ENCODE results near the gene EIF2B5. TPM values are rescaled to one million over a fixed set of nuclear protein-coding genes. Genes with fewer than 3 reads are reported as not detected.
A peak's percentile ranks its signal among the peaks of the same experiment; 100 is the strongest.
"Not testable (repeated sequence)": the region's sequence is repeated elsewhere in the genome, so short reads cannot be mapped to it uniquely, and the experiment has no call there.

The EIF2B5 gene
- total RNA-seq, 2 donors from 2014 or later, result 29.1 to 30.5 TPM

DNA sequence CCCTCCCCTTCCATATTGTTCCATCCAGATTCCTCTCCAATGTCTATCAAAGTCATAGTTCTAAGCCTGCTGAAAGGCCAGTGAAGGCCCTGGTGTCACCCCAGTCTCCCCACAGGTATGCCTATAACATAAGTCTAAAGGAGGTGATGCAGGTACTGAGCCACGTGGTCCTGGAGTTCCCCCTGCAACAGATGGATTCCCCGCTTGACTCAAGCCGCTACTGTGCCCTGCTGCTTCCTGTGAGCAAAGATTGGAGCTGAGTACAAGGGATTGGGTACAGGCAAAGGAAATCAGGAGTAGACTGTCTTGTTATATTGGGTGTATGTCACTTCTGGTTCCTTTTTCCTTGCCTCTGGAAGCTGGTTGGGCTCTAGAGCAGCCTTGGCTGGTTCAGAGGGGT is 8.2 kb downstream of the EIF2B5 start:
- intact Hi-C loops (cut with DNase I), result no loop called here
- no peak for ATAC-seq
- DNase-seq, result no peak

DNA sequence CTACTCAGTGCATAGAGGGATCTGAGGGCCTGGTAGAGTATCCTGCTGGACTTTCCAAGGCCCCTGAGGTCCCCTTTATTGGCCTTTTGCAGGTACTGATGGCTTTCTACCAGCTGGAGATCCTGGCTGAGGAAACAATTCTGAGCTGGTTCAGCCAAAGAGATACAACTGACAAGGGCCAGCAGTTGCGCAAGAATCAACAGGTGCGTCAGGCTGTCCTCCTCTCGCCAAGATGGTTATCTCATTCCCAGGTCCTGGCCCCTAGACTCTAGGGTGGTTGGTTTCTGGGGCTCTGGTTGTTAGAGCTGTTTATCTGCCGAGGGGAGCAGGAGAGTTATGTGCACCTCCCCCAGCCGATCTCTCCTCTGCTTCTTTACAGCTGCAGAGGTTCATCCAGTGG is 9.3 kb downstream of the EIF2B5 start:
- ATAC-seq (no peak), DNase-seq (no peak)
- intact Hi-C loops (cut with DNase I), result no loop called here

DNA sequence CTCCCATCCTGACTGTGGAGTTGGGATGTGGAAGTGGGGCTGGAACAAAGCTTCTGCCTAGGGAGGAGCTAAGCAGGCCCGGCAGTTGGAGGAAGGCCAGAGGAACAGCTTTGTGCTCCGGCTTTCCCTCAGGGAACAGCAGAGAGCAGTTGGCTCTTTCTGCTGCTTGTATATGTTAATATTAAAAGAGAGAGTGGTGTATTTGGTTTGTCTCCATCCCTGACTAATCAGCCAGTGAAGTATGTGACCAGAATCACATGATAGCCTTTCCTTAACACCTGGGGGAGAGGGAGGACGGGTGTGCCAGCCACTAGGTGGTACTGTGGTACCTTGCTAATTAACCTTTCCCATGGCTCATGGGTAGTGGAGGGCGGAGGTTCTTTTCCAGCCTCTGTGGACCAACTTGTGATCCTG is 10.0 kb downstream of the EIF2B5 start:
- intact Hi-C loops (cut with DNase I), result no loop called here
- ATAC-seq, result peak; percentile 66 to 85
- DNase-seq, result no peak

DNA sequence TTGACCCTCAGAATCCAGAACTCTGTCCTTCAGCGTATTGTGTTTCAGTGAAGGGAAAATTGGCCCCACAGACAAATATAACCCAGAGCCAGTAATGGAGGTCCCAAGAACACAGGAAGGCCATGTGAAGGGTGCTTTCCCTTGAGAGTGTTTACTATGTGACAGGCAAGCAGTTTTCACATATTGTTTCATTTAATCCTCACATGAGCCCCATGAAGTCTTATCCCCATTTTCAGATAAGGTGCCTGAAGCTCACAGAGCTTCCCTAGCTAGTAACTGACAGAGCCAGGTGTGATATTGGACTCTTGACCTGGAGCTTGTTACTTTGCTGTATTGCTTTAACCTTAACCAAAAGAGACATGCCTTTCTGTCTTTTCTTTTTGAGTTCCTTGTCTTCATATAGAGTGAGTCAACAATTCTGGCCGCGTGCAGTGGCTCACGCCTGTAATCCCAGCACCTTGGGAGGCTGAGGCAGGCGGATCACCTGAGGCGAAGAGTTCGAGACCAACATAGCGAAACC is 10.7 kb downstream of the EIF2B5 start:
- no peak for ATAC-seq
- no peak for DNase-seq
- intact Hi-C loops (cut with DNase I), result no loop called here

DNA sequence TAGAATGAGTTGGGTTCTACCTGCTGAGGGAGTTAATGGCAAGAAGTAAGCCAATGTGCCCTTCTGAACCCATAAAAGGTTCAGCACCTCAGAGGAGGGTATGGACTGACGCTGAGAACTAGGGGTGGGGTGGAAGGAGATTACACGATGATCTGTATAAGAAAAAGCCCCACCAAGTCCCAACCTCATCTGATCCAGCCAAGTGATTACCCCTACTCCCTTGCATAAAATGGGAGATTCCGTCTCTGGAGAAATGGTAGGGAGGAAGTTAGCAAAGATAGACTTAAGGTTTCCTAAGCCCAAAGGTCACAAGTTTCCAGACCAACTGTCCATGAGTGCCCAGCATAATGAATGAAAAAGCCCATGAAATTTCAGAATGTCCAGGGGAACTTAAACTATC is 12.9 kb downstream of the EIF2B5 start:
- ATAC-seq (no peak), DNase-seq (no peak)
- intact Hi-C loops (cut with DNase I), result no loop called here

DNA sequence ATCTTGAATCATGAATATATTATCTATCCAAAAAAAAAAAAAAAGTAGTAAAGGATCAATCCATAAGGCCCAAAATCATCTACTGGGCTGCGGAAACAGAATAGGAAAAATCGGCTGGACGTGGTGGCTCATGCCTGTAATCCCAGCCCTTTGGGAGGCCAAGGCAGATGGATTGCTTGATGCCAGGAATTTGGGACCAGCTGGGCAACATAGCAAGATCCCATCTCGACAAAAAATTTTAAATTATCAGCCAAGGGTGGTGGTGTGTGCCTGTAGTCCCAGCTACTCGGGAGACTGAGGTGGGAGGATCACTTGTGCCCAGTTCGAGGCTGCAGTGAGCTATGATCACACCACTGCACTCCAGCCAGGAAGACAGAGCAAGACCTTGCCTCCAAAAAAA is 14.0 kb downstream of the EIF2B5 start:
- intact Hi-C loops (cut with DNase I), result no loop called here
- no peak for ATAC-seq
- DNase-seq, result no peak

DNA sequence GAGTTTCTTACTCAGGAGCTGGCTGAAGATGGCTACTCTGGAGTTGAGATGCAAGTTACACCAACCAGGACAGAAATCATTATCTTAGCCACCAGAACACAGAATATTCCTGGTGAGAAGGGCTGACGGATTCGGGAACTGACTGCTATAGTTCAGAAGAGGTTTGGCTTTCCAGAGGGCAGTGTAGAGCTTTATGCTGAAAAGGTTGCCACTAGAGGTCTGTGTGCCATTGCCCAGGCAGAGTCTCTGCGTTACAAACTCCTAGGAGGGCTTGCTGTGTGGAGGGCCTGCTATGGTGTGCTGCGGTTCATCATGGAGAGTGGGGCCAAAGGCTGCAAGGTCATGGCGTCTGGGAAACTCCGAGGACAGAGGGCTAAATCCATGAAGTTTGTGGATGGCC is 14.6 kb downstream of the EIF2B5 start:
- ATAC-seq, DNase-seq: not testable (repeated sequence)
- intact Hi-C loops (cut with DNase I), result loop anchor here in 1 of 2 donors (10.0 kb wide), 1 partner anchor 95 kb away; the partner anchor contains the start of genes ALG3 and EEF1AKMT4

DNA sequence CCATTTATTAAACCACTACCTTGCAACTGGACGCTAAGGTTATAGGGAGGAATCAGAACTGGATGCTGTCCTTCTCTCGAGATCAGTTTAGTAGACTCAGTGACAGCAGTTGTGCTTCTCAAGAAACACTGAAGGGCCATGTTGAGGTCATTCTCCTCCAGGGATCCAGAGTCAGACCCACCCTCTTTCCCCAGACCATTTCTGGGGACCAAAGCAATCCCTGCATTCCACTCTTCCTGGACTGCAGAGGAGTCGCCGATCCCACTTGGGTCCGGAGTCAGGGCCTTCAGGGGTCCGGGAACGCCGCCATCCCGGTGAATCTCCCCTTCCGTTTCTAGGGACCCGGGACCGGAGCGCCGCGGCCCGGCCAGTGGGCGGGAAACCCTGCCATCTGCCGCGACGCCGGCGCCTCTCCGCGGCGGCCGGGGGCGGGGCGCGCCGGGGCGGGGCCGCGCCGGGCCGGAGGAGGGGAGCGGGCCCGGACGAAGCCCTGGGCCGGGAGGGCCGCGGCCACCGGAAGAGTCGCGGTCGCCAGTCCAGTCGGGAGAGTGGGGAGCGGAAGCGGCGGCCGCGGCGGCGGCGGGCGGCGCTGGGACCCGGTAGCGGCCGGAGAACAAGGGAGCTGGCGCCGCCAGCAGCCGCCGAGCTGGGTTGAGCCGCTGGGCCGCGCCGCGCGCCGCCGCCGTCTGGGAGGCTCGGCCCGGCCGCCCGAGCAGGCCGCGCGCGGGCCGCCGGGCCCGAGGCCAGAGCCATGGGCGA is 19.9 kb downstream of the EIF2B5 start, which contains the start of gene DVL3:
TSS of gene DVL3 (plus strand) at position 493 of the 759 bp plus-strand sequence. CDS start at position 752, 259 bp downstream.
- intact Hi-C loops (cut with DNase I), result loop anchor here in 1 of 2 donors (10.0 kb wide), 1 partner anchor 90 kb away; the partner anchor contains the start of genes ALG3 and EEF1AKMT4
- ATAC-seq (peak; percentile 84 to 87), DNase-seq (peak; percentile 73)

DNA sequence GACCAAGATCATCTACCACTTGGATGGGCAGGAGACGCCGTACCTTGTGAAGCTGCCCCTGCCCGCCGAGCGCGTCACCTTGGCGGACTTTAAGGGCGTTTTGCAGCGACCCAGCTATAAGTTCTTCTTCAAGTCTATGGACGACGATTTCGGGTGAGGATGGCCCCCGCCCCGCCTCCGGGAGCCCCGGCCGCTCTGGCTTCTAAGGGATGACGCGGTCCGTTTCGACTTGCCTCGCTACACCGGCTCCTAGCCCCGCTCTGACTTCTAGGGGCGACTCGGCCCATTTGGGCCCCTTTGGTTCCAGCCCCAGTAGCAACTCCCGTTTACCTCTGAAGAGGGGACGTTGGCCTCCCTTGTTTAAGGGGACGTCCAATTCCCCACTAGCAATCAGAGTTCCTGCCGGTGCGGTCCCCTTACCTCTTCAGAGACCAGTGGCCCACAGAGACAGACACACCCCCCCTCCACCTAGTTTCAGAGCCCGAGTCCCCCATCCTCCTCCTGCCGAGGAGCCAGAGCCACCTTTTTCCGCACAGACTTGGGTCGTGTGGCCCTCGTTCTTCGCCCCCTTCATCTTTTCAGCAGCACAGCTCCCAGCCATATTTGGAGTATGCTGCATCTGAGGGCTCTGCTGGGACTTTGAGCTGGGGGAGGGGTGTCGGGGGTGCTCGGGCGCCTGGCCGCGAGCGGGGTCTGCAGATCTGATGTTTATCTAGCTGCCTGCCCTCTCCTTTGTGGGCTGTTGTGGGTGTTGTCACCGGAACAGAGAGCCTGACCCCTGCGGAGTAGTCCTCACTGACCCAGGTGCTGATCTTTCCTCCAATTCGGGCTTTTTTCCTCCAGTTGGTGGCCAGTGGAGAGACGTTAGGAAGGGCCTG is 20.7 kb downstream of the EIF2B5 start:
- peak; percentile 58 for DNase-seq
- intact Hi-C loops (cut with DNase I), result loop anchor here in 1 of 2 donors (10.0 kb wide), 1 partner anchor 89 kb away; the partner anchor contains the start of genes ALG3 and EEF1AKMT4

DNA sequence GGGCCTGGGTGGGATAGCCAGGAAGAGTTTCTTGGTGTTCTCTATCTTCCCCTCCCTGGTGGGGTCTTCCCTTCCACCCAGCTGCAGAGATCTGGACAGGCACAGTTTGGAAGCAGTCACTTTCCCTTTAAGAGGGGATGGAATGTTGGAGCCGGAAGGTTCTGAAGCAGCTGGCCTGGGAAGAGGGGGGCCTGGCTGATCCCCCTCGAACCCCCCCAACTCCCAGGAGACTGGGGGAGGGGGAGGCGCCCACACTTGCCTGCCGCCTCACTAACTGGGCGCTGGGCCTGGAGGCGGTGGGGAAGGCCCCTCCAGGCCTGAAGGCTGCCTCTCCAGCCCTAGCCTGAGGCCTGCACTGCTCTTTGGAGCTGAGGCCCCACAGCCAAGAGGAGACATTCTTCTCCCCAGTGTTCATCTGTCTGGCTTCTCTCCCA is 21.4 kb downstream of the EIF2B5 start:
- DNase-seq (peak; percentile 66), ATAC-seq (peak; percentile 58 to 77)
- intact Hi-C loops (cut with DNase I), result loop anchor here in 1 of 2 donors (10.0 kb wide), 1 partner anchor 88 kb away; the partner anchor contains the start of genes ALG3 and EEF1AKMT4

More for the DNA sequence above, 20.7 kb downstream of the EIF2B5 start:
- peak; percentile 3 to 31 for ATAC-seq

DNA sequence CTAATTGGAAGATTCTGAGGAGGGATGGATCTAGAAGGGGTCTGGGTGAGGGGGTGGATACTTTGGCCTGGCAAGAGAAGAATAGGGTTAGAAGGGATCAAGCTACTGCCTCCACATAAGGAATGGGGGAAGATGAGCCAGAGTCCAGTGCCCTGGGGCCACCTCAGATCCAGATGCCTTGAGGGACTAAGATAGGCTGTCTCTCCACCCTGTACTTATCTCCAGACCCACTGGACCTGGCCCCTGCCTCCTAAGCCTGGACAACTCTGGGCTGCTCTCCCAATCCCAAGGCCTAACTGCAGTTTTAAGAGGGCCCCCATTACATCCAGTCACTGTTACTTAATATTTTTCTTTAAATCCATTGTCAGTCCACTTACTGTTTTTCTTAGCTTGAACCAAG is 22.0 kb downstream of the EIF2B5 start:
- no peak for DNase-seq
- ATAC-seq, result no peak
- intact Hi-C loops (cut with DNase I), result loop anchor here in 1 of 2 donors (10.0 kb wide), 1 partner anchor 88 kb away; the partner anchor contains the start of genes ALG3 and EEF1AKMT4

DNA sequence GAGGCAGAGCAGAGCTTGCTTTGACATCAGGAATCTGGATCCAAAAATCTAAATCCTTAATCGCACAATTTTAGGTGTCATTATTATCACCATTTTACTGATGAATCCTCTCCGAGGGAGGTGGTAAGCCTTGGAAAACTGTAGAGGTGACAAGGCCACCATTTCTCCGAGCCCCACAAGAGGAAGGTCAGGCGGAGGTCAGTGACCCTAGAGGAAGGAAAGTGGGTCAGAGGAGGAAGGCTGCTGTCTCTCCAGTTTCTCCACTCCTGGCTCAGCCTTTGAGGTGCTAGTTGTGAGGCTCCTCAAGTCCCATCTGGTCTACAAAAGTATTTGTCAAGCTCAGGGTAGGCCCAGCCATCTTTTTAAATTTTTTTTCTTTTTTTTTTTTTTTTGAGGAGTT is 23.2 kb downstream of the EIF2B5 start:
- DNase-seq, result no peak
- no peak for ATAC-seq
- intact Hi-C loops (cut with DNase I), result loop anchor here in 1 of 2 donors (10.0 kb wide), 1 partner anchor 86 kb away; the partner anchor contains the start of genes ALG3 and EEF1AKMT4

DNA sequence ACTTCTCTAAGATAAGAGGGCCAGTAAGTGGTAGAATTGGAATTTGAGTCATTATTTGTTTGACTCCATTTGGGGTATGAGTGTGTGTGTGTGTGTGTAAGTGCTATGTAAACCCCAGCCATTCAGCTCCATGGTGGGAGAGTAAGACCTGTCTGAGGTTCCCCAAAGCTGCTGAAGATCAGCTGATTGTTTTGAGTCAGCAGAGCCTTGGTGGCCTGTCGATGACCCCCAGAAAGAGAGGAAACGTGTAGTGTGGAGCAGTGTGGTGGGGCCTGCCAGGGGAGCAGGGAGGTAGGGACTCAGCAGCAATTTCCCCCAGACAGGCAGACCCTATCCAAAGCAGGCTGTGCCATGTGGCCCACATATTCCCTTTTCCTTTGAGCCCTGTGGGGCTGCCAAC is 25.3 kb downstream of the EIF2B5 start:
- ATAC-seq, result no peak
- DNase-seq, result no peak
- intact Hi-C loops (cut with DNase I), result no loop called here

DNA sequence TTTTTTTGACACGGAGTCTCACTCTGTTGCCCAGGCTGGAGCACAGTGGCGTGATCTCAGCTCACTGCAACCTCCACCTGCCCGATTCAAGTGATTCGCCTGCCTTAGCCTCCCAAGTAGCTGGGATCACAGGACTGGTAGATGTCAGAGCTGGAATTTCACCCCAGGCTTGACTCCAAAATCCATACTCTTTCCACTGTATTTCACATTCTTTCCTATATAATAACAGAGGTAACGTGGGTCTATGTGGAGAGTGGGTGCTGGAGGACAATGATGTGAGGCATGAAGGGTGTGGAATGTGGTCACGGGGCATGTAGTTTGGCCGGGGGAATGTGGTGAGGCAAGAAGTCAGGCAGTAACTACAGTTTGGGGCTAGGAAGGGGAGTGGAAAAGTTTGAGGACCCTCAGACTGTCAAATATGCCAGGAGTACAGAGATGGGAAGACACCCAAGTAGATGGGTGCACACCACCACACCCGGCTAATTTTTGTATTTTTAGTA is 27.5 kb downstream of the EIF2B5 start:
- intact Hi-C loops (cut with DNase I); DNase-seq: not testable (repeated sequence)
- peak in 1 of 2 donors; percentile 10 for ATAC-seq

DNA sequence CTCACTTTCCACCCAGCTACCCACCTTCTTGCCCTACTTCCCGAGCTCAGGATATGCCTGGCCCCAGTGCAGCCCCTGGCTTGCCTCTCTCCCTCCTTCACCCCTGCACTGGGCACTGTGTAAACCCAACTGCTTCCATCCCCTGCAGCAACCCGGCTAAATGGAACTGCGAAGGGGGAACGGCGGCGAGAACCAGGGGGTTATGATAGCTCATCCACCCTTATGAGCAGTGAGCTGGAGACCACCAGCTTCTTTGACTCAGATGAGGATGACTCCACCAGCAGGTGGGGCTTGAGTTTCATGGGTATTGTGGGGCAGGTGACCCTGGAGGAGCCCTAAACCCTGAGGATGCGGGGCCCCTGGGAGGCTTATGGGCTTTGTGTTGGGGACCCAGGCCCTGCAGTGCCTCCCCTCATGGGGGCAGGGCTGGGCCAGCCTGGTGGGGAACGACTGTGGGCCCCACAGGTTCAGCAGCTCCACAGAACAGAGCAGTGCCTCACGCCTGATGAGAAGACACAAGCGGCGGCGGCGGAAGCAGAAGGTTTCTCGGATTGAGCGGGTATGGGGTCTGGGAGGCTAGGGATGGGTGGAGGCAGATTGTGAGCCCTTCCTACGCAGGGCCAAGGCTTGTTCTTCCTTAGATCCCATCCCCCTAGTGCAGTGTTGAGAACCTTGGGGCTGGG is 29.6 kb downstream of the EIF2B5 start:
- intact Hi-C loops (cut with DNase I), result no loop called here
- DNase-seq (no peak), ATAC-seq (no peak)

DNA sequence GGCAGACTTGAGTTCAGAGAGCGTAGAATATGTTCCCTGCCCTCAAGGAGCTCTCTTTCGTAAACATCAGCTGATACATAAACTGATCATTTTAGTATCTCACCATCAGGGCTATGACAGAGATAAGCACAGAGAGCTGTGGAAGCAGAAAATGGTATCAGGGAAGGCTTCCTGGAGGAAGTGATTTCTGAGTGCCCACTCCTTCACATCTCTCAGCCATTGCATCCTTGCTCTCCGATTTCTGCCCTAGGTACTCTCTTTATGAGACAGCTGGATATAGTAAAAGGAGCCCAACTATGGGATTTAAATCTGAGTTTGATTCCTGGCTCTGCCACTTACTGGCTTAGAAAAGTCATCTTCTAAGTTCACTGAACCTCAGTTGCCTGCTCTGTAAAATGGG is 30.4 kb downstream of the EIF2B5 start:
- intact Hi-C loops (cut with DNase I), result no loop called here
- DNase-seq (no peak), ATAC-seq (no peak)

DNA sequence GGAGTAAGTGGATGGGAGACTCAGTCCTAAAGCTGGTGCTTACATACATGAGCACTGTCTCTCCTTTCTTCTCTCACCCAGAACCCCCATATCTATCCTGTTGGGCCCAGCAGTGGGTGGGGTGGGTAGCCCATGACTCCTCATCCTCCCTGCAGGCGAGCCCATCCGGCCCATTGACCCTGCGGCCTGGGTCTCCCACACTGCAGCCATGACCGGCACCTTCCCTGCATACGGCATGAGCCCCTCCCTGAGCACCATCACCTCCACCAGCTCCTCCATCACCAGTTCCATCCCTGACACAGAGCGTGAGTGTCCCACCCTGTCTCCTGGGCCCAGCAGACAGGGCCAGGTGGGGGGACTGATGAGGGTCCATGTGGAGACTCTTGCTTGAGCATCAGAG is 31.5 kb downstream of the EIF2B5 start:
- DNase-seq (no peak), ATAC-seq (no peak)
- intact Hi-C loops (cut with DNase I), result no loop called here

DNA sequence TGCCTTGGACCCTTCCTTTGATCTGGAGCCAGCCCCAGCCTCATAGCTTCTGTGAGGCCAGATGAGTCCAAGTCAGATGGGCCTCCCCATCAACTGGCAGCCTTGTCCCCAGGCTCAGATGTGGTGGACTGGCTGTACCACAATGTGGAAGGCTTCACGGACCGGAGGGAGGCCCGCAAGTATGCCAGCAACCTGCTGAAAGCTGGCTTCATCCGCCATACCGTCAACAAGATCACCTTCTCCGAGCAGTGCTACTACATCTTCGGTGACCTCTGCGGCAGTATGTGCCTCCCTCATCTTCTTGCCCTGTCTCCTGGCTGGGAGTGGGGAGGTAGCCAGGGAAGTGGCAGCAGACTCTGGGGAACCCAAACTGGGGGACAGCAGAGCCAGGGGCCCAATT is 32.6 kb downstream of the EIF2B5 start:
- no peak for ATAC-seq
- intact Hi-C loops (cut with DNase I), result no loop called here
- no peak for DNase-seq
